Activated T-cell treated with anti-CD3 and anti-CD28 coated beads, Interleukin-2, amount 50 U/mL, for 24 hours (primary cell): Measurements from ENCODE around the gene CFD.
"Not testable (repeated sequence)": the region's sequence is repeated elsewhere in the genome, so short reads cannot be mapped to it uniquely, and the experiment has no call there.

Experiments
- DNase-seq: peaks from one replicate; pipeline ENCODE4 v3.0.0-alpha.2; 2020
- H3K27ac Mint-ChIP-seq: 2 replicates; pipeline ENCODE4 v1.8.0; 2020; ENCODE audit warnings: mild to moderate bottlenecking, mixed read lengths
- H3K27me3 Mint-ChIP-seq: 2 replicates; pipeline ENCODE4 v1.8.0; 2020; ENCODE audit warnings: mixed read lengths
- H3K36me3 Mint-ChIP-seq: 2 replicates; pipeline ENCODE4 v1.8.0; 2020; ENCODE audit warnings: low read depth, mixed read lengths
- H3K4me1 Mint-ChIP-seq: 2 replicates; pipeline ENCODE4 v1.8.0; 2020; ENCODE audit warnings: low read depth, mixed read lengths
- H3K4me3 Mint-ChIP-seq: 2 replicates; pipeline ENCODE4 v1.8.0; 2020; ENCODE audit warnings: mild to moderate bottlenecking, moderate library complexity, mixed read lengths
- H3K9me3 Mint-ChIP-seq: 2 replicates; pipeline ENCODE4 v1.8.0; 2020; ENCODE audit warnings: mixed read lengths

CFD gene

DNA sequence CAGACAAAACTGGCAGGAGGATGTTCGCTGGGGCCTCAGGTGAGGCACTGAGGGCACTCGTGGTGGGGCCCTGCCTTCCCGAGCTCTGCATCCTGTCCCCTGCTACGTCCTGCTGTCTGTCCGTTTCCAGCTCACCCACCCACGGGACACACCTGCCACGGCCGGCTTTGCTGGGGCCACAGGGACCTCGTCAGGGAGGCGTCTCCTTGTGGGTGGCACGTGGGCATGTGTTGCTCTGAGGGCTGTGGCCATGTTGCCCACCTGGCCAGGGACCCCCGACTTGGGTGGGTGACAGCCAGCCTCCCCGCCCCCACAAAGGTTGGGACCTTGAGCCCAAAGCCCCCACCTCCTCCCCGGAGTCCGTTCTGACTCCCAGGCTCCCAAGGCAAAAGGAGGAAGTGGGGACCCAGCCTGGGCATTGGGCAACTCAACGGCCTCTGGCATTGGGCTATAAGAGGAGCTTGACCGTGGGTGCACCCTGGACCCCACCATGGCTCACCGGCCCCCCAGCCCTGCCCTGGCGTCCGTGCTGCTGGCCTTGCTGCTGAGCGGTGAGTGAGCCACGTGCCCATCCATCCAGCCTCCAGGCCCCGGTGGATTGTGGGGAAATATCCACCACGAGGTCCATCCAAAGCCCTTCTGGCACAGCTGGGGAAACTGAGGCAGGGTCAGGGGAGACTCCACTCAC is 18.8 kb upstream of the CFD start, which contains the start of gene PRTN3:
Gene PRTN3, plus strand, starts transcription at position 481 of the 688 bp plus-strand sequence. Its CDS starts 10 bp downstream, at position 491.
- Mint-ChIP-seq H3K4me1 (peaks cover 5% of the 10 kb centered on the region), H3K4me3 (no peak within 1 kb of the TSS), H3K27ac (no peak within 1 kb of the TSS), H3K9me3 (no peaks in the 10 kb centered on the region), H3K27me3 (peaks cover 43% of the 10 kb centered on the region), H3K36me3 (no peaks in the 10 kb centered on the region)
- DNase-seq = no peak

DNA sequence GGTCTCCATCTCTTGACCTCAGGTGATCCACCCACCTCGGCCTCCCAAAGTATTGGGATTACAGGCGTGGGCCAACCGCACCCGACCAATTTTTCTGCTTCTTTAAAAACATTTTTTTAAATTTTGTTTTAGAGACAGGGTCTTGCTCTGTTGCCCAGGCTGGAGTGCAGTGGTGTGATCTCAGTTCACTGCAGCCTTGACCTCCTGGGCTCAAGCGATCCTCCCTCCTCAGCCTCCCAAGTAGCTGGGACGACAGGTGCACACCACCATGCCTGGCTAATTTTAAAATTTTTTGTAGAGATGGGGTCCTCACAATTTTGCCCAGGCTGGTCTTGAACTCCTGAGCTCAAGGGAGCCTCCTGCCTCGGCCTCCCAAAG is 16.7 kb upstream of the CFD start:
- H3K27ac Mint-ChIP-seq, H3K4me3 Mint-ChIP-seq, H3K4me1 Mint-ChIP-seq, H3K36me3 Mint-ChIP-seq, DNase-seq, H3K9me3 Mint-ChIP-seq: not testable (repeated sequence)
- H3K27me3 Mint-ChIP-seq = peaks cover 49% of the 10 kb centered on the region

DNA sequence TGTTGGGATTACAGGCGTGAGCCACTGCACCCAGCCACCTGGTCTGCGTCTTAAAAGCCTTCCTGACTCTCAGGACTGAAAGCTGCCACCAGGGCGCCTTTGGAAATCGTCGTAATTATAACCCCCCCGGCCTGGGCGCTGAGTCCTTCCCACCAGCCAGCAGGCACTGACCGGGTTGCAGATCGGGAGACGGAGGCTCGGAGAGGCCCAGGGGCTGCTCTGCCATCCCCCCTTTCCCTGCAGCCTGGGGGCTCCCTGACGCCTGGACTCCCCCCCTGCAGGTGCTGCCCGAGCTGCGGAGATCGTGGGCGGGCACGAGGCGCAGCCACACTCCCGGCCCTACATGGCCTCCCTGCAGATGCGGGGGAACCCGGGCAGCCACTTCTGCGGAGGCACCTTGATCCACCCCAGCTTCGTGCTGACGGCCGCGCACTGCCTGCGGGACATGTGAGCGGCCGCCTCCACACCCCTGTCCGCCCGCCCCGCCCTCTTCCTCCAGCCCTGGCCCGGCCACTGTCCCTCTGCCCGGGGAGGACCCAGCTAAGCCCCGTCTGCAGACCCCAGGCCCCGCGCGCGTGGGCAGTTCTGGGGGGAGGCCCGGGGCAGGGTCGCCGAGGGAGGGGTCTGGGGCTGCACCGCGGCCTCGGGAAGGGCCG is 16.2 kb upstream of the CFD start:
- H3K27ac Mint-ChIP-seq = no peak overlapping the region
- DNase-seq = no peak
- H3K9me3 Mint-ChIP-seq = no peaks in the 10 kb centered on the region
- H3K36me3 Mint-ChIP-seq = no peaks in the 10 kb centered on the region
- peaks cover 53% of the 10 kb centered on the region for H3K27me3 Mint-ChIP-seq
- H3K4me1 Mint-ChIP-seq = peaks cover 5% of the 10 kb centered on the region
- no peak overlapping the region for H3K4me3 Mint-ChIP-seq

DNA sequence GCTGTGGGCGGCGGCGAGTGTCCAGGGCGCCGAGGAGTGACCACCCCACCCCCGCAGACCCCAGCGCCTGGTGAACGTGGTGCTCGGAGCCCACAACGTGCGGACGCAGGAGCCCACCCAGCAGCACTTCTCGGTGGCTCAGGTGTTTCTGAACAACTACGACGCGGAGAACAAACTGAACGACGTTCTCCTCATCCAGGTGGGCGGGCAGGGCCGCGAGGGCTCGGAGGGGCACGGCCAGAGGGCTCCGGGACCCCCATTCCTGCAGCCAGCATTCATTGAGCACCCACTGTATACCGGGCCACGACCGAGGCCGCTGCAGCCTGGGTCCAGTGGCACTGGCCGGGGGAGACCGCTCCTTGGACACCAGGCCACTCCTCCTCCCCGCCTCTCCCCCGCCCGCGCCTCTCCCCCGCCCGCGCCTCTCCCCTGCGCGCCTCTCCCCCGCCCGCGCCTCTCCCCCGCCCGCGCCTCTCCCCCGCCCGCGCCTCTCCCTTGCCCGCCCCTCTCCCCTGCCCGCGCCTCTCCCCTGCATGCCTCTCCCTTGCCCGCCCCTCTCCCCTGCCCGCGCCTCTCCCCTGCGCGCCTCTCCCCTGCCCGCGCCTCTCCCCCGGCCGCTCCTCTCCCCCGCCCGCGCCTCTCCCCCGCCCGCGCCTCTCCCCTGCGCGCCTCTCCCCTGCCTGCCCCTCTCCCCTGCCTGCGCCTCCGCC is 15.5 kb upstream of the CFD start:
- Mint-ChIP-seq H3K4me1 (peaks cover 5% of the 10 kb centered on the region), H3K27me3 (peaks cover 58% of the 10 kb centered on the region), H3K4me3 (no peak overlapping the region), H3K27ac (no peak overlapping the region), H3K9me3 (no peaks in the 10 kb centered on the region), H3K36me3 (no peaks in the 10 kb centered on the region)
- DNase-seq = no peak

DNA sequence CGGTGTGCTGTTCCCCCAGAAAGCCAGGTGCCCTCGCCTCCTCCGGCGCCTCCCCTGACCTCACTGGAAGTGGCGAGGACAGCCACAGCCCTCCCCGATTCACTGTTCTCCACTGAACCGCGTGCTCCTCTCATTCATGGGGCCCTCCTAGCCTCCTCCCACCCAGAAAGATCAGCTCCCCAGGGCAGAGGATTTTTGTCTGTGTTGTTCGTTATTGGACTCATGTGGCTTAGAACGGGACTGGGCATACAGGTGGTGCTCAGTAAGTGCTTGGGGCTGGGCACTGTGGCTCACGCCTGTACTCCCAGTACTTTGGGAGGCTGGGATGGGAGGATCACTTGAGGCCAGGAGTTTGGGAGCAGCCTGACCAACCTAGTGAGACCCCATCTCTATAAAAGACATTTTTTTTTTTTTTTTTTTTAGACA is 14.9 kb upstream of the CFD start:
- Mint-ChIP-seq H3K4me3 (no peak overlapping the region), H3K27ac (no peak overlapping the region), H3K4me1 (peaks cover 5% of the 10 kb centered on the region), H3K27me3 (peaks cover 63% of the 10 kb centered on the region), H3K36me3 (no peaks in the 10 kb centered on the region), H3K9me3 (no peaks in the 10 kb centered on the region)
- DNase-seq = no peak

DNA sequence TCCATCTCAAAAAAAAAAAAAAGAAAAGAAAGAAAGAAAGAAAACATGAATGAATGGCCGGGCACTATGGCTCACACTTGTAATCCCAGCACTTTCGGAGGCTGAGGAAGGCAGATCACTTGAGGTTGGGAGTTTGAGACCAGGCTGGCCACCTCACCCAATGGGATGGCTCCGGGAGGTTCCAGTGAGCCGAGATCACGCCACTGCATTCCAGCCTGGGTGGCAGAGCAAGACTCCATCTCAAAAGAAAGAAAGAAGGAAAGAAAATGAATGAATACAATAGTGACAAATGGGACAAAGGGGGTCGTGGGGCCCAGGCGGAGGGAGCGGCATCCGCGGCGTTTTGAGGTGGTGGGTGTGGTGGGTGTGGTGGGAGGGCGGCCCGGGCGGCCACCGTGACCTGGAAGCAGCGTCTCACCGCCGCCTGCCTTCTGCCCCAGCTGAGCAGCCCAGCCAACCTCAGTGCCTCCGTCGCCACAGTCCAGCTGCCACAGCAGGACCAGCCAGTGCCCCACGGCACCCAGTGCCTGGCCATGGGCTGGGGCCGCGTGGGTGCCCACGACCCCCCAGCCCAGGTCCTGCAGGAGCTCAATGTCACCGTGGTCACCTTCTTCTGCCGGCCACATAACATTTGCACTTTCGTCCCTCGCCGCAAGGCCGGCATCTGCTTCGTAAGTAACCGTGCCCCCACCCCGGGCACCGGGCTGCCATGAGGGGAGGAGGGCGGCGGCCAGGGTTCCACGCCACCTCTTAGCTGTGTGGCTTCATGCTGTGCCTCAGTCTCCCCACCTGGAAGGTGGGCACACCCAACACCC is 13.6 kb upstream of the CFD start:
- H3K36me3 Mint-ChIP-seq = no peaks in the 10 kb centered on the region
- no peak for DNase-seq
- no peaks in the 10 kb centered on the region for H3K9me3 Mint-ChIP-seq
- H3K4me3 Mint-ChIP-seq = no peak overlapping the region
- peaks cover 5% of the 10 kb centered on the region for H3K4me1 Mint-ChIP-seq
- H3K27me3 Mint-ChIP-seq = peaks cover 71% of the 10 kb centered on the region
- no peak overlapping the region for H3K27ac Mint-ChIP-seq

DNA sequence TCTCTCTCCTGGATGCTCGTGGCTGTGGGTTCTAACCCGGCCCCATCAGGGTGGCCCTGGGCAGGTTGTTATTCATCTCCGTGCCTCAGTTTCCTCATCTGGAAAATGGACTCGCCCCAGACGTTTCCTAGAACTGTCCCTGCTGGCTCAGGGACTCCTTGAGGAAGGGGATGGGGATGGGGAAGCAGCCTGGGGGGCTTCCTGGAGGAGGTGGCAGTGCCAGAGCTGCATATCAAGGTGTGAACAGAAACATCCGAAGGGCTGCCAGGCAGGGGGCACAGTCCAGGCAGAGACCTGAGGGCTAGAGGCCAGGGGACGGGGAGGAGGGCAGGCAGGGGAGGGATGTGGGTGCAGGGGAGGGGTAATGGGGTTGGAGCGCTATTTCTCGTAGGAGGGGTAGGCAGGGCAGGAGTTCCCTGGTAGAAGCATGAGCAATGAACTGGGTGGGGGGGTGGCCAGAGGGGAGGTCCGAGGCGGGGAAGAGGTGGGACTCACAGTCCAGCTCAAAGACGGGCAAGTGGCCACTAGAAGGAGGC is 11.0 kb upstream of the CFD start:
- no peak for DNase-seq
- Mint-ChIP-seq H3K27me3 (peaks cover 66% of the 10 kb centered on the region), H3K4me1 (peaks cover 3% of the 10 kb centered on the region), H3K27ac (no peak overlapping the region), H3K4me3 (no peak overlapping the region), H3K36me3 (no peaks in the 10 kb centered on the region), H3K9me3 (no peaks in the 10 kb centered on the region)

DNA sequence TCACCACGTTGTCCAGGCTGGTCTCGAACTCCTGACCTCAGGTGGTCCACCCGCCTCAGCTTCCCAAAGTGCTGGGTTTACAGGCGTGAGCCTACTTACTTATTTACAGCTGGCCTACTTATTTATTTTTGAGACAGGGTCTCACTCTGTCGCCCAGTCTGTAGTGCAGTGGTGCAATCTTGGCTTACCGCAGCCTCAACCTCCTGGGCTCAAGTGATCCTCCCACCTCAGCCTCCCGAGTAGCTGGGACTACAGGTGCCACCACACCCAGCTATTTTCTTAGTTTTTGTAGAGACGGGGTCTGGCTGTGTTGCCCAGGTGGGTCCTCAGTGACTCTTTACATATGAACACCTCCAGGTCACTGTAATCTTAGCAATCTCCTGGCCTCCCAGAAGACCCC is 10.3 kb upstream of the CFD start:
- not testable (repeated sequence) for H3K27ac Mint-ChIP-seq, H3K4me3 Mint-ChIP-seq, DNase-seq, H3K36me3 Mint-ChIP-seq, H3K4me1 Mint-ChIP-seq, H3K9me3 Mint-ChIP-seq
- peaks cover 68% of the 10 kb centered on the region for H3K27me3 Mint-ChIP-seq

DNA sequence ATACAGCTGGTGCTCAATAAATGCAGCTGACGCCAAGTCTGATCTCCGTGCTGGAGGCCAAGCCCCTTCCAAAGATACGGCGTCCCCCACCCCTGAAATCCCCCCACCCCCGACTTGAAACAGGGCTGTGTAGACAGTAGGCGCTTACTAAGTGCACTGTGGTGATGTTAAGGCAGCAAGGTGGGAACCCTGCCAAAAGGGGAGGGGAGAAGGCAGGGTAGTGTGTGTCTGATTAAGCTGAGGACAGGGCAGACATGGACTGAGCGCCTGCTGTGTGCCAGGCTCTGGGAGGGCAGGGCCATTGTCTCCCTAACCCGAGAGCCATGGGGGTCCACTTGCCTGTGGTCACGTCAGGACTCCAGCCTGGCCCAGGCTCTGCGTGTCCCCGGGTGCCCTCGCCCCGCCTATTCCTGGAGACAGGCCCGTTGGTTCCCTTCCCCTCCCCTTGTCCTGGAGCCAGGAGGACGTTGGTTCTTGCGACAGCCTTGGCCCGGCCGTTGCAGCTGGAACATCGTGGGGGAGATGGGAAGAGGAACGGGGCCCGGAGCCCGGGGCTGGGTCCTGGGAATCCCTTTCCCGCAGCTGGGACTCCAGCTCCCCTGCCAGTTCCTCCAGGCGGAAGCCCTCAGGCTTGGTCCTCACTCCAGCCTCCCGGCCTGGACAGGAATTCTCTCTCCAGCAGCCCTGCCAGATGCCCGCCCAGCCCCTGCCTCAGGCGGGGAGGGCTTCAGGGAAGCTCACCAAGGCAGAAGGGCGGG is 9.1 kb upstream of the CFD start:
- no peak overlapping the region for H3K4me3 Mint-ChIP-seq
- H3K27me3 Mint-ChIP-seq = peaks cover 57% of the 10 kb centered on the region
- H3K9me3 Mint-ChIP-seq = no peaks in the 10 kb centered on the region
- H3K27ac Mint-ChIP-seq = no peak overlapping the region
- no peaks in the 10 kb centered on the region for H3K36me3 Mint-ChIP-seq
- DNase-seq = no peak
- H3K4me1 Mint-ChIP-seq = no peaks in the 10 kb centered on the region

DNA sequence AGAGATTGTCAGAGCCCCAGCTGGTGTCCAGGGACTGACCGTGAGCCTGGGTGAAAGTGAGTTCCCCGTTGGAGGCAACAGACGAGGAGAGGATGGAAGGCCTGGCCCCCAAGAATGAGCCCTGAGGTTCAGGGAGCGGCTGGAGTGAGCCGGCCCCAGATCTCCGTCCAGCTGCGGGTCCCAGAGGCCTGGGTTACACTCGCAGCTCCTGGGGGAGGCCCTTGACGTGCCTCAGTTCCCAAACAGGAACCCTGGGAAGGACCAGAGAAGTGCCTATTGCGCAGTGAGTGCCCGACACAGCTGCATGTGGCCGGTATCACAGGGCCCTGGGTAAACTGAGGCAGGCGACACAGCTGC is 8.5 kb upstream of the CFD start:
- DNase-seq = no peak
- Mint-ChIP-seq H3K4me3 (no peak overlapping the region), H3K9me3 (no peaks in the 10 kb centered on the region), H3K36me3 (no peaks in the 10 kb centered on the region), H3K4me1 (no peaks in the 10 kb centered on the region), H3K27ac (no peak overlapping the region), H3K27me3 (peaks cover 52% of the 10 kb centered on the region)

DNA sequence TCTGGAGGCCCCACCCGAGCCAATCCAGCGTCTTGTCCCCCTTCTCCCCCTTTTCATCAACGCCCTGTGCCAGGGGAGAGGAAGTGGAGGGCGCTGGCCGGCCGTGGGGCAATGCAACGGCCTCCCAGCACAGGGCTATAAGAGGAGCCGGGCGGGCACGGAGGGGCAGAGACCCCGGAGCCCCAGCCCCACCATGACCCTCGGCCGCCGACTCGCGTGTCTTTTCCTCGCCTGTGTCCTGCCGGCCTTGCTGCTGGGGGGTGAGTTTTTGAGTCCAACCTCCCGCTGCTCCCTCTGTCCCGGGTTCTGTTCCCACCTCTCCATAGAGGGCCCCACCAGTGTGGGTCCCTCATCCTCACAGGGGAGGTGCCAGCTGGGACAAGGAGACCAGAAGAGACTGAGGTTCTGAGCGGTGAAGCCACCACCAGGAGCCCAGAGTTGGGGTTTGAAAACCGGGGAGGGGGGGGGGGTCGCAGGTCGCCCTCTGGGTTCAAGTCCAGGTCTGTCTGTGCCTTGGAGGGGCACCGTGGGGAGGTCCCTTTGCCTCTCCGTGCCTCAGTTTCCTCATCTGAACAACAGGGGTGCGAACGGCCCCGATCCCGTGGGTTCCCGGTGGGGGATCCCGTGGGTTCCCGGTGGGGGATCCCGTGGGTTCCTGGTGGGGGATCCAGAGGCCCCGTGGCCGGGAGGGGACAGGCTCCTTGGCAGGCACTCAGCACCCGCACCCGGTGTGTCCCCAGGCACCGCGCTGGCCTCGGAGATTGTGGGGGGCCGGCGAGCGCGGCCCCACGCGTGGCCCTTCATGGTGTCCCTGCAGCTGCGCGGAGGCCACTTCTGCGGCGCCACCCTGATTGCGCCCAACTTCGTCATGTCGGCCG is 7.1 kb upstream of the CFD start, which contains the start of gene ELANE:
Gene ELANE, plus strand, starts transcription at position 168 of the 878 bp plus-strand sequence. Its CDS starts 26 bp downstream, at position 194.
- H3K36me3 Mint-ChIP-seq = no peaks in the 10 kb centered on the region

DNA sequence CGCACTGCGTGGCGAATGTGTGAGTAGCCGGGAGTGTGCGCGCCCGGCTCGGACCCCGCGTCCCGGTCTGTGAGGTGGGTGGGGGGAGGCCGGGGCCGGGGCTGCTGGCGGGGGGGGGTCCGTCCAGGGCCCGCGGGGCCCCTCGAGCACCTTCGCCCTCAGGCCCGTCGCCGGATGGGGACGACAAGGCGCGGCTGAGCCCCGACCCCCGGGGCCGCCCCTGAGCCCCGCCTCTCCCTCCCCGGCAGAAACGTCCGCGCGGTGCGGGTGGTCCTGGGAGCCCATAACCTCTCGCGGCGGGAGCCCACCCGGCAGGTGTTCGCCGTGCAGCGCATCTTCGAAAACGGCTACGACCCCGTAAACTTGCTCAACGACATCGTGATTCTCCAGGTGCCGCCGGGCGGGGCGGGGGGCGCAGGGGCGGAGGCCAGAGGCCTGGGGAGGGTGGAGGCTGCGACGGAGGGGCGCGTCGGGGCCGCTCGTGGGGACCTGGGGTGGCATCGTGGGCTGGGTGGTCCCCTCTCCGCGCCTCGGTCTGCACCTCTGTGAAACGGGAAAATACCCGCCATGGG is 6.4 kb upstream of the CFD start:
- no peak overlapping the region for H3K4me3 Mint-ChIP-seq
- H3K4me1 Mint-ChIP-seq = no peaks in the 10 kb centered on the region
- no peak overlapping the region for H3K27ac Mint-ChIP-seq
- no peak for DNase-seq
- no peaks in the 10 kb centered on the region for H3K36me3 Mint-ChIP-seq
- no peaks in the 10 kb centered on the region for H3K9me3 Mint-ChIP-seq
- H3K27me3 Mint-ChIP-seq = peaks cover 34% of the 10 kb centered on the region

More for the DNA sequence above, 7.1 kb upstream of the CFD start, which contains the start of gene ELANE:
- DNase-seq = no peak
- no peaks in the 10 kb centered on the region for H3K9me3 Mint-ChIP-seq
- H3K27me3 Mint-ChIP-seq = peaks cover 39% of the 10 kb centered on the region
- no peaks in the 10 kb centered on the region for H3K4me1 Mint-ChIP-seq
- no peak within 1 kb of the TSS for H3K27ac Mint-ChIP-seq
- H3K4me3 Mint-ChIP-seq = no peak within 1 kb of the TSS
